Vagina (tissue), 2 donors: ENCODE data around the gene GAN.

Experiments used
- POLR2A ChIP-seq, 2 donors: fragments of 450-650 bp; IDR thresholded peaks; one replicate each; pipeline ENCODE4 v1.6.1; 2017; ENCODE audit warnings: antibody characterized with exemption in 2 of 2, mild to moderate bottlenecking in 2 of 2, moderate library complexity in 2 of 2
- POLR2AphosphoS5 ChIP-seq, 2 donors: sonication (generic); formaldehyde crosslinking; IDR thresholded peaks; one replicate each; pipeline ENCODE4 v1.9.0; 2017; ENCODE audit warnings: antibody characterized with exemption in 2 of 2, mild to moderate bottlenecking in 2 of 2, low read depth in 1 of 2; ENCODE audit not compliant: insufficient read depth in 1 of 2
- TF ChIP-seq, protein P1 (sequence below), 3 experiments: fragments of 450-650 bp in 2 of 3; fragments of 200-600 bp in 1 of 3; sonication (generic) in 1 of 3; IDR thresholded peaks; one replicate each; pipeline ENCODE4 v1.5.1; 2017 to 2019; ENCODE audit warnings: antibody characterized with exemption in 3 of 3, mild to moderate bottlenecking in 2 of 3, moderate library complexity in 2 of 3

DNA sequence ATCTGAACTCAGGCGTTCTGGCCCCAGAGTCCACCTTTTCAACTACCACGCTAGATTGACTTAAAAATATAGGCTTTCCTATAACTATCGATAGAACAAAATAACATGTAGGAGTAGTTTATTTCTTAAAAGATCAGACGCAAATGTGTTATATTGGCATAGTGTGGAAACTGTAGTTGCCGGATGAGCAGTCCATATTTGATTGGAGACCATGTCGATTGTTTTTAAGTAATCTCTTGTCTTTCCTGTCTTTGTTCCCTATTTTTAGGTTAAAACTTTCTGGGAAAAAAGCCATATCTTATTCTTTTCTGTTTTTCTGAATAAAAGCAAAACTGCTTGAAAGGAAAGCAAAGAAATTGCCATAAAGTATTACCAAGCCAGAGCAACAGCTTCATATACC, 53.1 kb downstream of the GAN start:
- no peak for TF ChIP-seq POLR2A (IDR thresholded peaks at IDR 0.05)
- TF ChIP-seq POLR2AphosphoS5 (IDR thresholded peaks at IDR 0.05; ENCODE audit: insufficient read depth in 1 of 2, low read depth in 1 of 2), result no peak
- TF ChIP-seq, protein P1, sequence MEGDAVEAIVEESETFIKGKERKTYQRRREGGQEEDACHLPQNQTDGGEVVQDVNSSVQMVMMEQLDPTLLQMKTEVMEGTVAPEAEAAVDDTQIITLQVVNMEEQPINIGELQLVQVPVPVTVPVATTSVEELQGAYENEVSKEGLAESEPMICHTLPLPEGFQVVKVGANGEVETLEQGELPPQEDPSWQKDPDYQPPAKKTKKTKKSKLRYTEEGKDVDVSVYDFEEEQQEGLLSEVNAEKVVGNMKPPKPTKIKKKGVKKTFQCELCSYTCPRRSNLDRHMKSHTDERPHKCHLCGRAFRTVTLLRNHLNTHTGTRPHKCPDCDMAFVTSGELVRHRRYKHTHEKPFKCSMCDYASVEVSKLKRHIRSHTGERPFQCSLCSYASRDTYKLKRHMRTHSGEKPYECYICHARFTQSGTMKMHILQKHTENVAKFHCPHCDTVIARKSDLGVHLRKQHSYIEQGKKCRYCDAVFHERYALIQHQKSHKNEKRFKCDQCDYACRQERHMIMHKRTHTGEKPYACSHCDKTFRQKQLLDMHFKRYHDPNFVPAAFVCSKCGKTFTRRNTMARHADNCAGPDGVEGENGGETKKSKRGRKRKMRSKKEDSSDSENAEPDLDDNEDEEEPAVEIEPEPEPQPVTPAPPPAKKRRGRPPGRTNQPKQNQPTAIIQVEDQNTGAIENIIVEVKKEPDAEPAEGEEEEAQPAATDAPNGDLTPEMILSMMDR (IDR thresholded peaks at IDR 0.05), result no peak
